Activated CD8-positive, alpha-beta T cell treated with anti-CD3 and anti-CD28 coated beads for 36 hours (primary cell): ENCODE data around the gene INPP5J. TPM values are rescaled to one million over a fixed set of nuclear protein-coding genes. Genes with fewer than 3 reads are reported as not detected.

ENCODE experiments used
- ATAC-seq: fragments of 200-7000 bp; cut with Tn5 transposase; one replicate; pipeline ENCODE4 v1.10.0; 2021; ENCODE audit warnings: mild to moderate bottlenecking, moderate library complexity
- CTCF ChIA-PET: fragments of 350-600 bp; sonication (Branson Sonifier 250); formaldehyde crosslinking; loops from one replicate; lab custom pipeline; 2021; ENCODE audit warnings: antibody characterized with exemption; lab: Charles Lee
- POLR2A ChIA-PET: fragments of 350-600 bp; sonication (Branson Sonifier 250); formaldehyde crosslinking; loops from one replicate; lab custom pipeline; 2021; ENCODE audit warnings: antibody characterized with exemption; lab: Charles Lee
- DNase-seq: peaks from one replicate; pipeline ENCODE4 v3.0.0-alpha.2; 2020
- H3K27ac Mint-ChIP-seq: one replicate; pipeline ENCODE4 v1.8.0; 2021; ENCODE audit warnings: mild to moderate bottlenecking, mixed read lengths
- H3K27me3 Mint-ChIP-seq: one replicate; pipeline ENCODE4 v1.8.0; 2021; ENCODE audit warnings: mixed read lengths
- H3K36me3 Mint-ChIP-seq: one replicate; pipeline ENCODE4 v1.8.0; 2021; ENCODE audit warnings: low read depth, mixed read lengths
- H3K4me1 Mint-ChIP-seq: one replicate; pipeline ENCODE4 v1.8.0; 2021; ENCODE audit warnings: low read depth, mixed read lengths
- H3K4me3 Mint-ChIP-seq: one replicate; pipeline ENCODE4 v1.8.0; 2021; ENCODE audit warnings: mild to moderate bottlenecking, moderate library complexity, mixed read lengths
- H3K9me3 Mint-ChIP-seq: one replicate; pipeline ENCODE4 v1.8.0; 2021; ENCODE audit warnings: mixed read lengths
- CTCF ChIP-seq: fragments of 200-600 bp; IDR thresholded peaks from one replicate; pipeline ENCODE4 v1.8.0; 2022; ENCODE audit warnings: antibody characterized with exemption, mild to moderate bottlenecking
- intact Hi-C: fragments of 100-400 bp; cut with micrococcal nuclease; formaldehyde crosslinking; loops from one replicate; pipeline ENCODE4 v1.10.0; 2022
- total RNA-seq, 2 experiments: library from RNA; stranded (reverse); gene quantifications; one replicate each; pipeline ENCODE4 v1.2.3, GENCODE V29; 2021

INPP5J gene
- total RNA-seq, 2 experiments from 2014 or later = 0.09 to 0.29 TPM

GRCh38 chr22:31126128-31126868 is 3.5 kb downstream of the INPP5J start:
- no peak for ATAC-seq
- peaks cover 1% of the 10 kb centered on the region for H3K27me3 Mint-ChIP-seq
- no peak for DNase-seq
- ChIA-PET CTCF (no interaction called here), POLR2A (no interaction called here)
- H3K27ac Mint-ChIP-seq = no peak overlapping the region
- TF ChIP-seq CTCF = no peak
- H3K4me3 Mint-ChIP-seq = no peak overlapping the region
- intact Hi-C loops = no loop called here
- H3K36me3 Mint-ChIP-seq = no peaks in the 10 kb centered on the region
- H3K4me1 Mint-ChIP-seq = no peaks in the 10 kb centered on the region
- no peaks in the 10 kb centered on the region for H3K9me3 Mint-ChIP-seq

- no peak for DNase-seq
- CTCF ChIA-PET = no interaction called here
- no peak for TF ChIP-seq CTCF
- POLR2A ChIA-PET = no interaction called here
- intact Hi-C loops = no loop called here
- no peaks in the 10 kb centered on the region for H3K9me3 Mint-ChIP-seq
- no peak overlapping the region for H3K4me3 Mint-ChIP-seq
- no peak overlapping the region for H3K27ac Mint-ChIP-seq
- peaks cover 1% of the 10 kb centered on the region for H3K27me3 Mint-ChIP-seq
- H3K4me1 Mint-ChIP-seq = no peaks in the 10 kb centered on the region
- H3K36me3 Mint-ChIP-seq = no peaks in the 10 kb centered on the region
- no peak for ATAC-seq
Observed at GRCh38 chr22:31126869-31127175, 4.1 kb downstream of the INPP5J start.

GRCh38 chr22:31127181-31127772 is 4.5 kb downstream of the INPP5J start:
- no peaks in the 10 kb centered on the region for H3K36me3 Mint-ChIP-seq
- no peak overlapping the region for H3K4me3 Mint-ChIP-seq

GRCh38 chr22:31128156-31128555 is 5.4 kb downstream of the INPP5J start:
- Mint-ChIP-seq H3K27me3 (peaks cover 1% of the 10 kb centered on the region), H3K36me3 (no peaks in the 10 kb centered on the region), H3K9me3 (no peaks in the 10 kb centered on the region), H3K4me3 (no peak overlapping the region), H3K27ac (no peak overlapping the region), H3K4me1 (no peaks in the 10 kb centered on the region)
- POLR2A ChIA-PET = interaction anchor here (0.7 to 1.2 kb wide), 3 partner anchors 8 to 43 kb away, joined by 3 read pairs; no protein-coding TSS in a partner anchor
- intact Hi-C loops = no loop called here
- ATAC-seq (no peak), DNase-seq (no peak)
- no peak for TF ChIP-seq CTCF
- CTCF ChIA-PET = no interaction called here

More at GRCh38 chr22:31127181-31127772, 4.5 kb downstream of the INPP5J start:
- intact Hi-C loops = no loop called here
- TF ChIP-seq CTCF = no peak
- Mint-ChIP-seq H3K27ac (no peak overlapping the region), H3K4me1 (no peaks in the 10 kb centered on the region), H3K27me3 (peaks cover 1% of the 10 kb centered on the region), H3K9me3 (no peaks in the 10 kb centered on the region)
- ATAC-seq (no peak), DNase-seq (peak; percentile 6)
- POLR2A ChIA-PET = interaction anchor here (1.0 kb wide), 1 partner anchor 27 kb away, joined by 3 read pairs; no protein-coding TSS in a partner anchor
- CTCF ChIA-PET = no interaction called here

- no peak for TF ChIP-seq CTCF
- no peak overlapping the region for H3K4me3 Mint-ChIP-seq
- no peak for ATAC-seq
- no peaks in the 10 kb centered on the region for H3K9me3 Mint-ChIP-seq
- no peaks in the 10 kb centered on the region for H3K36me3 Mint-ChIP-seq
- intact Hi-C loops = no loop called here
- no peak overlapping the region for H3K27ac Mint-ChIP-seq
- H3K4me1 Mint-ChIP-seq = no peaks in the 10 kb centered on the region
- peaks cover 1% of the 10 kb centered on the region for H3K27me3 Mint-ChIP-seq
- CTCF ChIA-PET = interaction anchor here (0.7 to 1.0 kb wide), 2 partner anchors 36 to 46 kb away, joined by 3 read pairs; no protein-coding TSS in a partner anchor
- POLR2A ChIA-PET = no interaction called here
- no peak for DNase-seq
Observed at GRCh38 chr22:31130873-31131272, 8.1 kb downstream of the INPP5J start.
